Panc1 (cell line): ENCODE measurements around the gene ASXL2.

Experiments used
- POLR2AphosphoS5 ChIP-seq: IDR thresholded peaks from 2 replicates; pipeline ENCODE4 v1.6.1; 2012; ENCODE audit warnings: mild to moderate bottlenecking, low read depth, low read length, moderate library complexity
- TF ChIP-seq, protein P1 (sequence below): fragments of 450-650 bp; IDR thresholded peaks from 2 replicates; pipeline ENCODE4 v1.5.1; 2017; ENCODE audit warnings: mild to moderate bottlenecking

DNA sequence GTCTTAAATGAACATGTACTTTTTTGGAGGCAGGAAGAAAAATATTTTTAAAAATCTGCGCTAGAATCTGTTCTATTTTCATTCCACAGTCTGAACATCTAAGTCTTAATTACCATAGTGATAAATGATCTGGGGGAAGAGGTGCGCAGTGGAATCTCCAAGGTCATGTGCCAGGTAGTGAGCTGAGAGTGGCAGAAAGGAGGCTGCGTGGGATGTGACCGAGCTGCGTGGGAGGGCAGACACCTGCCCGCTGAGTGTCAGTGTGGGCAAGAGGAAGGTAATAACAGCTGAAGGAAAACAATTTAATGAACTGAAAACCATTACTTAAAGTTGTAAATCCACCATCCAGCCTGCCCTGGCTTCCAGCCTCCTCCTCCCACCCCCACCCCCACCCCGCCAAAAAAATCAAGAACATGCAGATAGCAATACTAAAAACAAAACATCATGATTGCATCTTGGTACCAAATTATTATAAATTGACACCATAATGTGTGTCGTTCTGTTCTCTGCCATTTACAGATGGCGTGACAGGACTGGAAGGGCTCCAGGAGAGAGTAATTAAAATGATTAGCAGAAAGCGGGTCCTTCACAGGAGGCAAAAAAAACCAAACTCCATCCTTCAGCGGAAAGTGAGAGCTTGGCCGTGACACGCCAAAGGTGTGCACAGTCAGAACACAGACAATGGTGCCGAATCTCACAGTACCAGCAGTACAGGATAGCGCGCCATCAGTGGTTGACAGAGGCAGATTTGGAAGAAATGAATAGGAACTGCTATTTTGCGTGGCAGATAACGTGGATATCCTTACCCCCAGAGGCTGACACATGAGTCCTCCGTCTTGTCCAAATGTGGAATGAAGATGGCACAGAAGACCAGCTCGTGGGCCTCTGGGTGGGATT is 193.5 kb downstream of the ASXL2 start:
- TF ChIP-seq, protein P1, sequence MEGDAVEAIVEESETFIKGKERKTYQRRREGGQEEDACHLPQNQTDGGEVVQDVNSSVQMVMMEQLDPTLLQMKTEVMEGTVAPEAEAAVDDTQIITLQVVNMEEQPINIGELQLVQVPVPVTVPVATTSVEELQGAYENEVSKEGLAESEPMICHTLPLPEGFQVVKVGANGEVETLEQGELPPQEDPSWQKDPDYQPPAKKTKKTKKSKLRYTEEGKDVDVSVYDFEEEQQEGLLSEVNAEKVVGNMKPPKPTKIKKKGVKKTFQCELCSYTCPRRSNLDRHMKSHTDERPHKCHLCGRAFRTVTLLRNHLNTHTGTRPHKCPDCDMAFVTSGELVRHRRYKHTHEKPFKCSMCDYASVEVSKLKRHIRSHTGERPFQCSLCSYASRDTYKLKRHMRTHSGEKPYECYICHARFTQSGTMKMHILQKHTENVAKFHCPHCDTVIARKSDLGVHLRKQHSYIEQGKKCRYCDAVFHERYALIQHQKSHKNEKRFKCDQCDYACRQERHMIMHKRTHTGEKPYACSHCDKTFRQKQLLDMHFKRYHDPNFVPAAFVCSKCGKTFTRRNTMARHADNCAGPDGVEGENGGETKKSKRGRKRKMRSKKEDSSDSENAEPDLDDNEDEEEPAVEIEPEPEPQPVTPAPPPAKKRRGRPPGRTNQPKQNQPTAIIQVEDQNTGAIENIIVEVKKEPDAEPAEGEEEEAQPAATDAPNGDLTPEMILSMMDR, result no peak
- TF ChIP-seq POLR2AphosphoS5, result no peak
